ENCODE data around the gene GRIN1. TPM values are rescaled to one million over a fixed set of nuclear protein-coding genes. Genes with fewer than 3 reads are reported as not detected.
A peak's percentile ranks its signal among the peaks of the same experiment; 100 is the strongest.

Gene GRIN1
- total and polyA plus RNA-seq, 10 of the 15 experiments (the other 5 are each of a cell fraction or from before 2014, with no cell fraction given), result 0.05 to 0.10 (median 0.06) TPM; not detected in 6

GRCh38 chr9:137168904-137169856 lies 30.2 kb downstream of the GRIN1 start:
- DNase-seq (ENCODE audit: low read depth, low spot score) (no peak), ATAC-seq (peak; percentile 79), FAIRE-seq (no peak)
- Histone ChIP-seq H3K4me2 (ENCODE audit: control insufficient read depth, insufficient read depth) (peak overlapping the region; percentile 82), H3K4me1 (ENCODE audit: control insufficient read depth, insufficient read depth, low read length) (peaks cover 8% of the 10 kb centered on the region; the same call in 1 of the 2 replicates), H2AFZ (ENCODE audit: control insufficient read depth, low read depth, low read length) (peak overlapping the region; percentile 60), H3K36me3 (ENCODE audit: control insufficient read depth in 2 of 2, insufficient read depth in 2 of 2, low read length in 1 of 2) (no peaks in the 10 kb centered on the region), H3K9me3 (replicated peaks; ENCODE audit: control insufficient read depth, insufficient read depth, low read length) (no peaks in the 10 kb centered on the region), H4K20me1 (ENCODE audit: control insufficient read depth, insufficient read depth) (no peaks in the 10 kb centered on the region), H3K79me2 (ENCODE audit: control insufficient read depth, insufficient read depth, low read length) (no peaks in the 10 kb centered on the region), H3K27me3 (replicated peaks in 1 of 2; ENCODE audit: control insufficient read depth in 2 of 2, insufficient read depth in 2 of 2, low read length in 1 of 2) (peaks cover 0 to 8% of the 10 kb centered on the region in 2 experiments; a peak in 3 of 4 replicates), H3K4me3 (peak overlapping the region; percentile 53; the same call in 1 of the 2 replicates), H3K9ac (ENCODE audit: control insufficient read depth, insufficient read depth, low read length) (no peak overlapping the region), H3K27ac (ENCODE audit: control insufficient read depth, insufficient read depth) (no peak overlapping the region)
- POLR2A ChIA-PET, result interaction anchor here (0.5 to 4.4 kb wide), 10 partner anchors 11 to 82 kb away, joined by 3 to 37 read pairs (median 6); partner anchors contain the start of genes ANAPC2, MAN1B1 and SSNA1
- intact Hi-C loops (cut with micrococcal nuclease; ENCODE audit: unreplicated experiment) (no loop called here), in situ Hi-C loops (cut with MboI) (no loop called here)
- RAD21 ChIA-PET (ENCODE audit: unreplicated experiment), result interaction anchor here (0.8 to 4.3 kb wide), 3 partner anchors 19 to 73 kb away, joined by 3 to 25 read pairs (median 3); no protein-coding TSS in a partner anchor
- BruUV-seq (replicated peaks), result no TSS peak
- whole genome bisulfite sequencing (ENCODE audit: insufficient coverage, insufficient replicate concordance, low lambda C conversion rate, missing lambda C conversion rate), result 3% methylated on average over 66 of the region's 124 CpGs
- CTCF ChIA-PET, result interaction anchor here (1.1 to 1.4 kb wide), 2 partner anchors 38 to 58 kb away, joined by 3 to 5 read pairs; partner anchors contain the start of gene RNF224
- SMC1A ChIA-PET (ENCODE audit: uncharacterized antibody, unreplicated experiment), result interaction anchor here (2.7 kb wide), 1 partner anchor 19 kb away, joined by 8 read pairs; no protein-coding TSS in a partner anchor
- TF ChIP-seq MYC (IDR thresholded peaks at IDR 0.05; ENCODE audit: insufficient read depth, insufficient read length, insufficient replicate concordance, low read length, severe bottlenecking) (no peak), KLF5 (IDR thresholded peaks at IDR 0.05; ENCODE audit: partially characterized antibody) (no peak), DPF2 (IDR thresholded peaks at IDR 0.05) (peak; percentile 55), POU2F2 (IDR thresholded peaks at IDR 0.05; ENCODE audit: borderline replicate concordance, low read depth, low read length) (no peak), ZNF592 (IDR thresholded peaks at IDR 0.05) (no peak), NFYA (IDR thresholded peaks at IDR 0.05; ENCODE audit: borderline replicate concordance, low read depth, low read length) (no peak), SREBF2 (IDR thresholded peaks at IDR 0.05; ENCODE audit: low read length) (no peak), STAT1 (conservative IDR thresholded peaks at IDR 0.05) (no peak), EED (IDR thresholded peaks at IDR 0.05; ENCODE audit: low read depth) (no peak), BRCA1 (IDR thresholded peaks at IDR 0.05; ENCODE audit: low read depth, low read length) (no peak), IKZF2 (IDR thresholded peaks at IDR 0.05) (no peak), BMI1 (IDR thresholded peaks at IDR 0.05; ENCODE audit: borderline replicate concordance) (no peak), BCL11A (IDR thresholded peaks at IDR 0.05; ENCODE audit: low read depth, low read length) (no peak), KAT2A (conservative IDR thresholded peaks at IDR 0.05; ENCODE audit: control insufficient read depth, low read depth, low read length) (no peak), CREB1 (IDR thresholded peaks at IDR 0.05; ENCODE audit: low read depth) (no peak)
- TF ChIP-seq, protein P1, sequence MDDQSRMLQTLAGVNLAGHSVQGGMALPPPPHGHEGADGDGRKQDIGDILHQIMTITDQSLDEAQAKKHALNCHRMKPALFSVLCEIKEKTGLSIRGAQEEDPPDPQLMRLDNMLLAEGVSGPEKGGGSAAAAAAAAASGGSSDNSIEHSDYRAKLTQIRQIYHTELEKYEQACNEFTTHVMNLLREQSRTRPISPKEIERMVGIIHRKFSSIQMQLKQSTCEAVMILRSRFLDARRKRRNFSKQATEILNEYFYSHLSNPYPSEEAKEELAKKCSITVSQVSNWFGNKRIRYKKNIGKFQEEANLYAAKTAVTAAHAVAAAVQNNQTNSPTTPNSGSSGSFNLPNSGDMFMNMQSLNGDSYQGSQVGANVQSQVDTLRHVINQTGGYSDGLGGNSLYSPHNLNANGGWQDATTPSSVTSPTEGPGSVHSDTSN (IDR thresholded peaks at IDR 0.05; ENCODE audit: insufficient replicate concordance, low read depth, low read length), result no peak
- TF ChIP-seq, protein P2, sequence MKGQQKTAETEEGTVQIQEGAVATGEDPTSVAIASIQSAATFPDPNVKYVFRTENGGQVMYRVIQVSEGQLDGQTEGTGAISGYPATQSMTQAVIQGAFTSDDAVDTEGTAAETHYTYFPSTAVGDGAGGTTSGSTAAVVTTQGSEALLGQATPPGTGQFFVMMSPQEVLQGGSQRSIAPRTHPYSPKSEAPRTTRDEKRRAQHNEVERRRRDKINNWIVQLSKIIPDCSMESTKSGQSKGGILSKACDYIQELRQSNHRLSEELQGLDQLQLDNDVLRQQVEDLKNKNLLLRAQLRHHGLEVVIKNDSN (IDR thresholded peaks at IDR 0.05; ENCODE audit: borderline replicate concordance, extremely low read length, insufficient read depth, low read depth, low read length), result no peak
